ENCODE data around the gene ADGRD1. TPM values are rescaled to one million over a fixed set of nuclear protein-coding genes. Genes with fewer than 3 reads are reported as not detected.

ADGRD1 gene
- total RNA-seq, 1 donor from 2014 or later: 108 TPM

GRCh38 chr12:131033486-131033885 lies 79.8 kb downstream of the ADGRD1 start:
- intact Hi-C loops (cut with DNase I): no loop called here
- Histone ChIP-seq H3K27ac (no peak overlapping the region), H3K36me3 (peaks cover 11% of the 10 kb centered on the region), H3K4me1 (peaks cover 11% of the 10 kb centered on the region), H3K9me3 (no peaks in the 10 kb centered on the region), H3K4me3 (no peak overlapping the region), H3K27me3 (ENCODE audit: low read depth) (no peaks in the 10 kb centered on the region)
- DNase-seq (no peak), ATAC-seq (no peak)
- TF ChIP-seq CTCF (IDR thresholded peaks at IDR 0.05): no peak

GRCh38 chr12:131033886-131034482 lies 80.3 kb downstream of the ADGRD1 start:
- intact Hi-C loops (cut with DNase I): no loop called here
- no peak for TF ChIP-seq CTCF (IDR thresholded peaks at IDR 0.05)
- H3K4me3 ChIP-seq: no peak overlapping the region
- ATAC-seq (no peak), DNase-seq (no peak)
- peaks cover 11% of the 10 kb centered on the region for H3K36me3 ChIP-seq
- H3K27ac ChIP-seq: no peak overlapping the region
- no peaks in the 10 kb centered on the region for H3K27me3 ChIP-seq (ENCODE audit: low read depth)
- H3K4me1 ChIP-seq: peaks cover 8% of the 10 kb centered on the region
- no peaks in the 10 kb centered on the region for H3K9me3 ChIP-seq

- DNase-seq (no peak), ATAC-seq (peak; percentile 46 to 74)
- no peak for TF ChIP-seq CTCF (IDR thresholded peaks at IDR 0.05)
- H3K4me3 ChIP-seq: no peak overlapping the region
- H3K4me1 ChIP-seq: peaks cover 5% of the 10 kb centered on the region
- H3K9me3 ChIP-seq: no peaks in the 10 kb centered on the region
- H3K36me3 ChIP-seq: peaks cover 11% of the 10 kb centered on the region
- H3K27ac ChIP-seq: no peak overlapping the region
- intact Hi-C loops (cut with DNase I): no loop called here
- no peaks in the 10 kb centered on the region for H3K27me3 ChIP-seq (ENCODE audit: low read depth)
These were observed 81.0 kb downstream of the ADGRD1 start for GRCh38 chr12:131034631-131035244.

- ATAC-seq (peak; percentile 45 to 75), DNase-seq (peak; percentile 76)
- H3K27ac ChIP-seq: no peak overlapping the region
These were observed 81.6 kb downstream of the ADGRD1 start for GRCh38 chr12:131035245-131035681.

GRCh38 chr12:131038159-131038558 lies 84.5 kb downstream of the ADGRD1 start:
- intact Hi-C loops (cut with DNase I): no loop called here
- peaks cover 11% of the 10 kb centered on the region for H3K36me3 ChIP-seq
- H3K9me3 ChIP-seq: no peaks in the 10 kb centered on the region
- peaks cover 5% of the 10 kb centered on the region for H3K4me1 ChIP-seq
- no peak for ATAC-seq
- H3K27ac ChIP-seq: no peak overlapping the region
- DNase-seq: peak; percentile 35
- TF ChIP-seq CTCF (IDR thresholded peaks at IDR 0.05): no peak
- H3K27me3 ChIP-seq (ENCODE audit: low read depth): no peaks in the 10 kb centered on the region
- no peak overlapping the region for H3K4me3 ChIP-seq

More at GRCh38 chr12:131035245-131035681, 81.6 kb downstream of the ADGRD1 start:
- H3K27me3 ChIP-seq (ENCODE audit: low read depth): no peaks in the 10 kb centered on the region
- peaks cover 5% of the 10 kb centered on the region for H3K4me1 ChIP-seq
- H3K9me3 ChIP-seq: no peaks in the 10 kb centered on the region
- intact Hi-C loops (cut with DNase I): no loop called here
- H3K4me3 ChIP-seq: no peak overlapping the region
- H3K36me3 ChIP-seq: peaks cover 11% of the 10 kb centered on the region
- no peak for TF ChIP-seq CTCF (IDR thresholded peaks at IDR 0.05)

Data from lower lobe of right lung (tissue), 2 donors.